Fibroblast of lung (primary cell): ENCODE data around the gene ATP9B.

ENCODE experiments used
- EZH2 ChIP-seq: IDR thresholded peaks from 2 replicates; pipeline ENCODE4 v1.5.1; 2012; ENCODE audit warnings: low read length, control low read depth, mild to moderate bottlenecking; ENCODE audit errors: missing control alignments
- TF ChIP-seq, protein P1 (sequence below), 2 donors: IDR thresholded peaks in 1 of 2; conservative IDR thresholded peaks in 1 of 2; 1 replicate in 1 of 2; 2 replicates in 1 of 2; pipeline ENCODE4 v1.5.1; 2011 to 2012; ENCODE audit warnings: low read length in 2 of 2, control low read depth in 1 of 2, inconsistent platforms in 1 of 2, low read depth in 1 of 2, mild to moderate bottlenecking in 1 of 2

- TF ChIP-seq, protein P1, sequence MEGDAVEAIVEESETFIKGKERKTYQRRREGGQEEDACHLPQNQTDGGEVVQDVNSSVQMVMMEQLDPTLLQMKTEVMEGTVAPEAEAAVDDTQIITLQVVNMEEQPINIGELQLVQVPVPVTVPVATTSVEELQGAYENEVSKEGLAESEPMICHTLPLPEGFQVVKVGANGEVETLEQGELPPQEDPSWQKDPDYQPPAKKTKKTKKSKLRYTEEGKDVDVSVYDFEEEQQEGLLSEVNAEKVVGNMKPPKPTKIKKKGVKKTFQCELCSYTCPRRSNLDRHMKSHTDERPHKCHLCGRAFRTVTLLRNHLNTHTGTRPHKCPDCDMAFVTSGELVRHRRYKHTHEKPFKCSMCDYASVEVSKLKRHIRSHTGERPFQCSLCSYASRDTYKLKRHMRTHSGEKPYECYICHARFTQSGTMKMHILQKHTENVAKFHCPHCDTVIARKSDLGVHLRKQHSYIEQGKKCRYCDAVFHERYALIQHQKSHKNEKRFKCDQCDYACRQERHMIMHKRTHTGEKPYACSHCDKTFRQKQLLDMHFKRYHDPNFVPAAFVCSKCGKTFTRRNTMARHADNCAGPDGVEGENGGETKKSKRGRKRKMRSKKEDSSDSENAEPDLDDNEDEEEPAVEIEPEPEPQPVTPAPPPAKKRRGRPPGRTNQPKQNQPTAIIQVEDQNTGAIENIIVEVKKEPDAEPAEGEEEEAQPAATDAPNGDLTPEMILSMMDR (conservative IDR thresholded peaks at IDR 0.05 in 1 of 2, IDR thresholded peaks at IDR 0.05 in 1 of 2; ENCODE audit: low read depth in 1 of 2, low read length in 2 of 2) = no peak
- TF ChIP-seq EZH2 = no peak
These were observed 144.9 kb downstream of the ATP9B start for GRCh38 chr18:79214056-79214455.
